Left renal pelvis (tissue), 4 donors: ENCODE results near the gene DLX5. TPM values are rescaled to one million over a fixed set of nuclear protein-coding genes. Genes with fewer than 3 reads are reported as not detected.

Experiments
- DNase-seq, 4 donors: peaks; one replicate each; pipeline ENCODE4 v3.0.0-alpha.2; 2013; ENCODE audit warnings: low read depth in 4 of 4, low spot score in 3 of 4
- polyA plus RNA-seq, 4 donors: library from polyadenylated mRNA; unstranded; fragments of 120-200 nt; gene quantifications; one replicate each; pipeline ENCODE4 v1.2.1, GENCODE V29; 2013; ENCODE audit not compliant: insufficient read length in 4 of 4

The DLX5 gene
- polyA plus RNA-seq, 4 donors = 0.13 to 0.90 (median 0.20) TPM

DNA sequence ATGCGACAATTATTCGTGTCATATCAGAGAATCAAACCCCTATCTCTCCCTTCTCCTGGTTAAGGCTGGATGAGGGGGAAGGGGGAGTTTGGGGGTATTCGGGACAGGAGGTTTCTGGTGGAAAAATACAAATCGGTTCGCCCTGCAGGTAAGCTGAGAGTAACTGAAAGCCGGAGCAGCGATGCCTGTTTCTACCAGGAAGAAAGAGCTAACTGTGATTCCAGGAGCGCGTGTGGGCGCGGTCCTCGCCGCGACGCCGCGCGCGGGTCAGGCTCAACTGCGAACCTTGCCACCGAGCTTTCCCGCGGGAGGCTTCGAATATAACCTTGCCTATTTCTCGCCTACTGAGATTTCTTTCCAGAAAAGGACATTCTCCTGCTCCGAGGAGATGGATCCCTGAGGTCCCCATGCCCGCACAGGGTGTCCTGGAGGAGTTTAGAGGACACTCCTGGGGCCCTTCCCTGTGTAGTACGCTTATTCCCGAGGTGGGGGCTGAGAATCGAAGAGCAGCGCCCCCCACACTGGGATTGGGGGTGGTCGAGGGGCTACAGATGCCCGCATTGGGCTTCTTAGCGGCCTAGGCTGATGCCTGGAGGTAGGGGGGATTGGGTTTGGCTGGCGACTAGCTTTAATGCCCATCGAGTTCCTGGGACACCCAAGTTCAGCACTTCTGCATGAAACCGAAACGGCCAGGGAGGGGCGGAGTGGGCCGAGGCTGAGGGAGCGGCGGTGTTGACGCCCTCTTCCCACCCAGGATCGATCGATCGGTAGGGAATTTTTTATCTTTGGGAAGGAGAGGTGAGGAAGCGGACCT, 32.2 kb downstream of the DLX5 start:
- no peak for DNase-seq

DNA sequence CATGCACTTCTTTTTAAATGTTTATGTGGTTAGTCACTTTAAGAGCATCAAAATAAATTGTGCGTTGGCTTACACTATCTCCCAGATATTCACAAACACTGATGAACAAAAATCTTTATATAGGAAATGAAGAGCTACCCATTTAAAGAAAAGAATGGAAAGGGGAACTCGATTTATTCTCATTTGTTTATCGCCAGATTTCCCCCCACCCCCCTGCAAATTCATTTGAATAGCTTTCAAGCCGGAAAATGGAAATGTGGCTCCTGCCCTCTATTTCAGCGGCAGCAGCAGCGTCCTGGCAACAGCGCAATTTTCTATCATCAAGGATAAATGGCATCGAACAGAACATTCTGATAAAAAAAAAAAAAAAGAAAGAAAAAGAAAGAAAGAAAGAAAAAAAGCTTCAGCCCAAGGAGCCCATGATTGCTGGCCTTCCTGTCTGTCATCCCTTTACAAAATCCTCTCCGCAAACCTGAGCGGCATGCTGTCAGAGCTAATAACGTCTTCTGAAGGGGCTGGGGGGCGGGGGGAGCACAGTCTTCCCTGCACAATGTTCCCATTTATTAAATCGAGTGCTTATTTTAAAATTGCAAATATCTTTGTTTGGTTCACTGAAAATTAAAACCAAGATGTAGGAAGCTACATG, 33.0 kb downstream of the DLX5 start:
- DNase-seq = no peak

DNA sequence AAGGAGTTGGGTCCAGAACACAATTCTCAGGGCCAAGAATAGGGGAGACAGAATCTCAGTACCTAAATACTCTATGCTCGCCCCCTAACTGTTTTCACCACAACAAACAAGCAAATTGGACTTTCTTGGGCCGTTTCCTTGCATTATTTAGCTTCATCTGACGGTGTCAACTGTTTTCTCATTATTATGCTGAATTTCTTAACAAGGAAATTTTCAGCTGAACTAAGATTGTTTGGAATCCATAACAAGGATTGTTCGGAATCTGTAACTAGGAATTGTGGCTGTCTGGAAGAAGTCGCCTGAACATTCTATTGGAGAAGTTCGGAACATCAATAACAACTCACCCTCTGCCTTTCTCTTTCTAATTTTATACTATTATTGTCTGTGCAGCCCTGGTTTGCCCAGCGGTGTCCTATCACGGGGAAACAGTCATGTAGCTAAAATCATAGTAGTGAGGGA, 34.7 kb downstream of the DLX5 start:
- no peak for DNase-seq

DNA sequence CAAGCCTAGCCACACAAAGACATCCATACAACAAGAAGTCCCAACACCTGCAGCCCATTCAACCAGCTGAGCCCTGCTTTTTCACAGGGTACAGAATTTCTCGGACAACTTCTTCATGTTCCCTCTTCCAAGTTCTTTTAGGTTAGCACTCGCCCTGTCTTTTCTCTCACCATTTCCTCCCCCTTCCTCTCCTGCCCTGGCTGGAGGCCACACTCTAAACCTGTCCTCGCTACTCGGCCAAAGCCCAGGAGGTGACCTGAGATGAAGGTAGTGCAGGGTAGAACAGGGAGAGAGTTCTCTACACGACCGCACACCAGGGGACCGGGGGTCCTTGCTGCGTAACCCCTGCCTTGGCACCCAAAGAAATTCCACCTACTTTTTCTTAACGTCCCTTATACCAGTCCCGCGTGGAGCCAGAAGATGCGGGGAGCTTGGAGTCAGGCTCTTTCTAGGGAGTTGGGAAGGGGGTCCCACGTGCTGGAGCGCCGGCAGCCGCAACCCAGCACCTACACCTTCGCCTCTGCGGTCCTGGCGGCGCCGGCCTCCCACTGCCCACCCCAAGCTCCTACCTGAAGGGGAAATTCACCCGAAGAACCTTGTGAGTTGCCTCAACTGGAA, 35.3 kb downstream of the DLX5 start:
- no peak for DNase-seq

DNA sequence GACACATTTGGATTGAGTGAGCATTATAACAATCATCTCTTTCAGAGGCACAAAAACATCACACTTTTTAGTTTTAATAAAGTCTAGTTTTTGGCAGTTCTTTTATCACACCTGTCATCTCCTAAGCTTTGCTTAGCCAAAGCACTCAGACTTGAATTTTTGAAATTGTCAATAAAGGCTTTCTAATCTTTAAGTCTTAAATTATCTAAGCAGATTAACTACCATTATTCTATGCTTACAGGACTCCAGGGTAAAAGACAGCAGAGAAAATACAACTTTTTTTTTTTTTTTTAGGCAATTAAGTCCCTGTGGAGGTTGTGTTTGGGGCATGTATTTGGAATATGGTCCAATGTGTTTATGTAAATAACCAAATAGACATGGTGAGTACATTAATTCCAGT, 36.9 kb downstream of the DLX5 start:
- no peak for DNase-seq

DNA sequence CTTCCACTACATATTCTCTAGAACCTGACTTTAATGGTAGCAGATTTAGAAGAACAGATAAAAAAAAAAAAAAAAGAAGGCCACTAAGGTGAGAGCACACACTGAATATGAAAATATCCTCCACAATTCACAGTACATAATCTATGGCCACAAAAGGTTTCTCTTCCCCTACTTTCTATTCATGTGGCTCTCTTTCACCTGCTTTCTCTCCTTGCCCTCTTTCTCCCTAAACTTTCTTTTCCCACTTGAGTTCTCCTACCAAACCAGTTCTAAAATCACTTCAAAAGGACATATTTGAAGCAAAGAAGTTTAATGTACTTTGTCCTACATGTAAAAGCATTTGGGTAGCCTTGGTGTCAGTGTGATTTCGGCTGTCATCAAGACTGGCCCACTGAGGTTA, 37.7 kb downstream of the DLX5 start:
- no peak for DNase-seq

DNA sequence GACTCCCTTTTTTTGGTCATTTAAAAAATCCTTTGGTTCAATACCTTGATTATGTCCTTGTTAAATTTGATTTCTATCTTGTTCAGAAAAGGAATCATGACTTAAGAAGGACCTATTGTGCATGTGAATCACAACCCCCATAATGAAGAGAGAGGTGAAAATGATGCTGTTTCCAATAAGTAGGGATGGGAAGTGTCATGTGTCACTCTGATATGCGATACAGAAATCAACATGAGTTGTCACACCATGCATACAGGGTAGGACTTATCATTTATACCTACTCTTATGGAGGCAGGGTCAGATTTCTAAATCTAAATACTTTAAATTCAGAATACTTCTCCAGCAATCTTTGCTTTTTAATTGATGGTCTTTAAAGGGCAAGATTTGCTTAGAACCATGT, 38.6 kb downstream of the DLX5 start:
- DNase-seq = no peak

DNA sequence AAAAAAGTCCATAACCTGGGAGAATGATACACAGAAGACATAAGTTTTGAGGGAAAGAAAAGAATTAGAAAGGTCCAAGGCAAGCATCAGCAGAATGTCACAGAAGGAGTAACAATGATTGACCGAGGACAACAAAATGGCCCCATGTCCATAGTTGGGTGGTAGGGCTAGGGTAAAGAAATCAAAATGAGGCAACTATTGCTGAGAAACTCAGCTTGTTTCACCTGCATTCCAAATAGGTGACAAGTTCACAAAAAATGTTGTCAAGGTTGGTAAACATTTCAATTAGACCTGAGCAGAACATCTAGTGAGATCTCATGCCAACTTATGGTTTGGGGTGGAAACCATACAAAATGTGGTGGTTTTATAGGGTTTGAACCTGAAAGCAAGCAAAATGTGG, 42.0 kb downstream of the DLX5 start:
- DNase-seq = no peak

DNA sequence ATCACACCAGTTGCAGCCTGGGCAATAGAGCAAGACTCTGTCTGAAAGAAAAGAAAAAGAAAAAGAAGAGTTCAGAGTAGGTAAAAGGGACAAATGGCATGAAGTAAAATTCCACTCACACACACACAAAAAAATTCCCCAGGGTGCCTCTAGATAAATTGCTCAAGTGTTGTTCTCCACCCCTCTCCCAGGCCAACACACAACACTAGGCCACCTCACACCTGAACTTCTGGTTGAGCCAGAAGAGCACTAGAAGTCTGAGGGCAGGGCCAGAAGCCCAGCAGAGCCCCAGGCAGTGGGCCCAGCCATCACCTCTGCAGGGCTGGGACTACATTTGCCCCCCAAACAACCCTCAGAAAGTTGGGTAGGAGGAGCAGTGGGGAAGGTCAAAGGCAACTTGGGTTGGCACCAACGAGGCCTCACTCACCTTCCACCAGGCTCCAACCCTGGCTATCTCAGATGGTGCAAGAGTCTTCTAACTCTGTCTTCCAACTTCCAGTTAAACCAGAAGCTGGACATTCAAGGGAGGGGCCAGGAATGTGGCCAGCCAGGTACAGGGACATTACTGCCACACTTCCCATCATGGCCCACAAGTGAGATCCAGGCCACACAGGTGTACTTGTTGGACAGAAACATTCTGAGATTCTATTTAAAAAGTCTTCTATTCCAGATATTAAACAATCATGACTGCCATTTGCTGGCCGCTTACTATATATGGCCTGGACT, 44.9 kb downstream of the DLX5 start:
- DNase-seq = no peak

DNA sequence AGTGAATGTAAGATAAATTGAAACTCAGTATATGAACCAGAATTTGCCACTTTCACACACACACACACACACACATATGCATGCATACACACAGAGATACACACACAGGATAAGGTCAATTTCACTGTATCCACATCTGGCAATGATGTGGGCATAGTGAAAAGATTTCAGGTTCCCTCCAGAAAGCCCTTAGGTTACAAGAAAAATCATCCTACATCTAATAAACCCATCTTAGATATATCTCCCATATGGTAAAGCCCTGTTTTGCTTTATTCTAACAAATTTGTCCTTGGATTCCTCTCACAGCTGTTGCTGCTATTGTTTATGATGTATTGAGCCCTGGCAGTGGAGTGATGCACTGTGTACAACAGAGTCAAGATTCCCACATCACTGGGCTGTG, 47.2 kb downstream of the DLX5 start:
- no peak for DNase-seq

DNA sequence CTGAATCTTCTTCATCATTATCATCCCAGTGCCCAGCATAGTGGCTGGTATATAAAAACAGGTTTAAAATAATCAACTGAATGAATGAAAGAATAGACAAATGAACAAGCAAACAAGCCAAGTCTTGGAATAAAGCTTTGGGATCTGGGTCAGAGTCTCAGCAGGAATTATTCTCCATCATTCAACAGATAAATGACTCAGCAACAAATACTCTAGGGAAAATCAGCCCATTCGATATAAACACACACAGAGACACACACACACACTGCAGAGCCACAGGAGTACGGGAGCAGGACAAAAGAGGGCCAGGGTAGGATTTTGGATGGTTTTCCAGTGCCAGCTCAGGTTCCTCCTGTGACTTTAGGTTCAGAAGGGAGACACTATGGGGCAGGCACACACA, 48.5 kb downstream of the DLX5 start:
- DNase-seq = no peak

DNA sequence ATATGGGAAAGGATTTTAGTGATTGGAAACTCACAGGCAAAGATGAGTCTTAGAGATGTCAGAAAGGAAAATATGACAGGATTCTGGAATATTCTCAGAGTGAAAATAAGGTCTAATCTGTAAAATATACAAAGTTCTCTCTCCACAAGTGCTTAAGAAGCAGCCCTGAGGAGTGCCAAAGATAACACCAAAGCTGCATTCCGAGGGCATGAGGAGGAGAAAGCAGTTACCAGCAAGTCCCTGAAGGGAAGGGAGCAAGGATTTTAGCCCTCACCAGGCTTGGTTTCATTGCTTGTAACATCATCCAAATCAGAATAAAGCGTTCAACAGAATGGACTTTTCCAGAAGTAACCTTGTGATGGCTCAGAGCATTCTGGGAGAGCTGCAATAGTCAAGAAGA, 50.6 kb downstream of the DLX5 start:
- DNase-seq = no peak

DNA sequence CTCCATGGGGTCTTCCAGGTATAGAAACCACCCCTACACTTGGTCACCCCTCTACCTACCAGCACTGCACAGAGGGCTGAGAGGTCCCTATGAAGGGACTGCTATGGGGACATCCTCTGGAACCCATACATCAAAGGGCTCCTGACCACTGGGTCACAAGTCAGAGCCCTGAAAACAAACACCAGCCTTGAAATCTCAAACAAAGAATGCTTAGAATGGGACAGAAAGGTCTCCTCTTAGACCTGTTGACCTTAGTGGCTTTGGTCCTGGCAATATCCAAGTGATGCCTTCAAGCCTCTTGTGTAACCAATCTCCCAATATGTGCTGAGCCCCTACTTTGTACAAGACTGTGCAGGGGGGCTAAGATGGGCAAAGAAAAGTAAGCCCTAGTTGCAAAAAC, 53.9 kb downstream of the DLX5 start:
- DNase-seq = no peak

Other genes with a start within 250 kb of the DLX5 start
- gene DLX6, start 19.3 kb downstream of the DLX5 start, polyA plus RNA-seq = under 1 TPM in 1 of 4 donors, not detected in 3; 0.08 TPM
- gene SDHAF3, start 92.9 kb upstream of the DLX5 start, polyA plus RNA-seq = 10 to 100 TPM; 30.5 to 56.4 (median 43.7) TPM